Measurements from ENCODE around the gene KIF5B. TPM values are rescaled to one million over a fixed set of nuclear protein-coding genes. Genes with fewer than 3 reads are reported as not detected.
A peak's percentile ranks its signal among the peaks of the same experiment; 100 is the strongest.

KIF5B gene
- total and polyA plus RNA-seq, 2 of the 4 experiments (the other 2 are of a cell fraction), result 33.5 to 68.5 TPM

DNA sequence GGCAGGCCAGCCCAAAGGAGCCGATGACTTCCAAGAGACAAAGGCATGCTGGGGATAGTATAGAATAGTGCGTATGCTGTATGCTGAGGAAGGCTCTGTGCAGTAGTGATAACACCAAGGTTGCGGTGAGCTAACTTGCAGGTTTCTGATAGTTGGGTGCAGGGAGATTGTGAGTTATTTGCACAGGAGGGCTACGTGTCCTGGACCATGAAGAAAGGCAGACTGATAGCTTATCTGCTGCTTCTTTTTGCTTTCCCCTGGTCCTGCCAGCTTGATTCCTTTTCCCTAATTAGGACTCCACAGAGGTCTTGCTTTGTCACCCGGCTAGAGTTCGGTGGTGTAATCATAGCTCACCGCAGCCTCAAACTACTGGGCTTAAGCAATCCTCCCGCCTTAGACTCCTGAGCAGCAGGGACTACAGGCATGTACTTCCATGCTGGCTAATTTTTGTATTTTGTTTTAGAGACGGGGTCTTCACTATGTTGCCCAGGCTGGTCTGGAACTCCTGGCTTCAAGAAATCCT is 83.6 kb downstream of the KIF5B start:
- Histone ChIP-seq H4K5ac (ENCODE audit: low read depth, low read length) (no peak overlapping the region), H2AK9ac (replicated peaks; ENCODE audit: low read depth, low read length, poor library complexity) (peak overlapping the region; percentile 42), H3K23ac (ENCODE audit: low read depth, low read length) (no peak overlapping the region), H2BK120ac (ENCODE audit: low read depth, low read length) (no peak overlapping the region), H3K27ac (ENCODE audit: insufficient read depth, low read length) (no peak overlapping the region), H3K27me3 (ENCODE audit: control insufficient read depth, insufficient read depth, low read length) (no peaks in the 10 kb centered on the region), H3K14ac (replicated peaks; ENCODE audit: low read depth, low read length) (no peak overlapping the region), H3K4me1 (ENCODE audit: control insufficient read depth, insufficient read depth, low read length) (peaks cover 3% of the 10 kb centered on the region), H3K56ac (ENCODE audit: extremely low read depth, insufficient read depth, low read length) (no peak overlapping the region), H3K9me3 (ENCODE audit: control insufficient read depth, insufficient read depth, low read length) (no peaks in the 10 kb centered on the region), H3K9me1 (ENCODE audit: insufficient read depth, low read length) (peaks cover 7% of the 10 kb centered on the region; the same call in 1 of the 2 replicates), H3K36me3 (ENCODE audit: control insufficient read depth, insufficient read depth, low read length) (no peaks in the 10 kb centered on the region), H2BK5ac (ENCODE audit: low read depth, low read length, poor library complexity, severe bottlenecking) (no peak overlapping the region), H2BK15ac (ENCODE audit: low read depth, low read length) (no peak overlapping the region), H3K9ac (ENCODE audit: low read depth, low read length) (no peak overlapping the region), H3K18ac (ENCODE audit: low read depth, low read length) (no peak overlapping the region), H2AFZ (replicated peaks; ENCODE audit: low read length, poor library complexity) (no peak overlapping the region), H4K20me1 (ENCODE audit: insufficient read depth, low read length) (no peaks in the 10 kb centered on the region), H3K4me2 (ENCODE audit: low read depth, low read length) (no peak overlapping the region), H3K79me1 (ENCODE audit: low read depth in 1 of 2, low read length in 2 of 2) (no peaks in the 10 kb centered on the region), H3K4me3 (ENCODE audit: insufficient read depth, low read depth, low read length) (no peak overlapping the region), H4K8ac (ENCODE audit: low read depth in 2 of 2, low read length in 2 of 2) (no peak overlapping the region), H2BK20ac (ENCODE audit: low read depth, low read length) (no peak overlapping the region), H4K91ac (ENCODE audit: insufficient read depth, low read depth, low read length) (no peak overlapping the region), H3K4ac (ENCODE audit: low read depth, low read length) (no peak overlapping the region), H2AK5ac (ENCODE audit: low read depth, low read length) (no peak overlapping the region)
- dilution Hi-C loops (cut with HindIII; ENCODE audit: low sequenced_read_pairs, unreplicated experiment), result no loop called here
- ATAC-seq (ENCODE audit: low read depth) (no peak), DNase-seq (no peak)
- no TSS peak for BruUV-seq (replicated peaks)
- ChIA-PET CTCF (no interaction called here), POLR2A (ENCODE audit: unreplicated experiment) (no interaction called here)
- TF ChIP-seq, protein P1, sequence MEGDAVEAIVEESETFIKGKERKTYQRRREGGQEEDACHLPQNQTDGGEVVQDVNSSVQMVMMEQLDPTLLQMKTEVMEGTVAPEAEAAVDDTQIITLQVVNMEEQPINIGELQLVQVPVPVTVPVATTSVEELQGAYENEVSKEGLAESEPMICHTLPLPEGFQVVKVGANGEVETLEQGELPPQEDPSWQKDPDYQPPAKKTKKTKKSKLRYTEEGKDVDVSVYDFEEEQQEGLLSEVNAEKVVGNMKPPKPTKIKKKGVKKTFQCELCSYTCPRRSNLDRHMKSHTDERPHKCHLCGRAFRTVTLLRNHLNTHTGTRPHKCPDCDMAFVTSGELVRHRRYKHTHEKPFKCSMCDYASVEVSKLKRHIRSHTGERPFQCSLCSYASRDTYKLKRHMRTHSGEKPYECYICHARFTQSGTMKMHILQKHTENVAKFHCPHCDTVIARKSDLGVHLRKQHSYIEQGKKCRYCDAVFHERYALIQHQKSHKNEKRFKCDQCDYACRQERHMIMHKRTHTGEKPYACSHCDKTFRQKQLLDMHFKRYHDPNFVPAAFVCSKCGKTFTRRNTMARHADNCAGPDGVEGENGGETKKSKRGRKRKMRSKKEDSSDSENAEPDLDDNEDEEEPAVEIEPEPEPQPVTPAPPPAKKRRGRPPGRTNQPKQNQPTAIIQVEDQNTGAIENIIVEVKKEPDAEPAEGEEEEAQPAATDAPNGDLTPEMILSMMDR (conservative IDR thresholded peaks at IDR 0.05; ENCODE audit: low read depth, low read length), result no peak
- TF ChIP-seq SMC3 (IDR thresholded peaks at IDR 0.05; ENCODE audit: low read depth, low read length), result no peak
- TF ChIP-seq, protein P2, sequence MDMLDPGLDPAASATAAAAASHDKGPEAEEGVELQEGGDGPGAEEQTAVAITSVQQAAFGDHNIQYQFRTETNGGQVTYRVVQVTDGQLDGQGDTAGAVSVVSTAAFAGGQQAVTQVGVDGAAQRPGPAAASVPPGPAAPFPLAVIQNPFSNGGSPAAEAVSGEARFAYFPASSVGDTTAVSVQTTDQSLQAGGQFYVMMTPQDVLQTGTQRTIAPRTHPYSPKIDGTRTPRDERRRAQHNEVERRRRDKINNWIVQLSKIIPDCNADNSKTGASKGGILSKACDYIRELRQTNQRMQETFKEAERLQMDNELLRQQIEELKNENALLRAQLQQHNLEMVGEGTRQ (IDR thresholded peaks at IDR 0.05; ENCODE audit: low read depth, low read length), result no peak
- TF ChIP-seq, protein P3, sequence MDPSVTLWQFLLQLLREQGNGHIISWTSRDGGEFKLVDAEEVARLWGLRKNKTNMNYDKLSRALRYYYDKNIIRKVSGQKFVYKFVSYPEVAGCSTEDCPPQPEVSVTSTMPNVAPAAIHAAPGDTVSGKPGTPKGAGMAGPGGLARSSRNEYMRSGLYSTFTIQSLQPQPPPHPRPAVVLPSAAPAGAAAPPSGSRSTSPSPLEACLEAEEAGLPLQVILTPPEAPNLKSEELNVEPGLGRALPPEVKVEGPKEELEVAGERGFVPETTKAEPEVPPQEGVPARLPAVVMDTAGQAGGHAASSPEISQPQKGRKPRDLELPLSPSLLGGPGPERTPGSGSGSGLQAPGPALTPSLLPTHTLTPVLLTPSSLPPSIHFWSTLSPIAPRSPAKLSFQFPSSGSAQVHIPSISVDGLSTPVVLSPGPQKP (IDR thresholded peaks at IDR 0.05; ENCODE audit: borderline replicate concordance, low read depth, low read length), result no peak
- no peak for TF ChIP-seq MAFK (IDR thresholded peaks at IDR 0.05; ENCODE audit: low read depth, low read length)
- TF ChIP-seq CEBPB (IDR thresholded peaks at IDR 0.05; ENCODE audit: low read depth, low read length), result no peak
- TF ChIP-seq RFX5 (IDR thresholded peaks at IDR 0.05; ENCODE audit: low read depth, low read length), result no peak
- TF ChIP-seq RAD21 (IDR thresholded peaks at IDR 0.05; ENCODE audit: low read length), result no peak
- no peak for TF ChIP-seq BHLHE40 (IDR thresholded peaks at IDR 0.05; ENCODE audit: low read depth, low read length)
- no peak for TF ChIP-seq RCOR1 (IDR thresholded peaks at IDR 0.05; ENCODE audit: insufficient replicate concordance, low read length)
- no peak for TF ChIP-seq MAZ (IDR thresholded peaks at IDR 0.05; ENCODE audit: borderline replicate concordance, low read depth, low read length)
- no peak for TF ChIP-seq POLR2A (IDR thresholded peaks at IDR 0.05; ENCODE audit: low read depth, low read length)
- TF ChIP-seq CHD1 (IDR thresholded peaks at IDR 0.05; ENCODE audit: low read depth, low read length), result no peak
- no peak for TF ChIP-seq MXI1 (IDR thresholded peaks at IDR 0.05; ENCODE audit: borderline replicate concordance, low read depth, low read length)
- TF ChIP-seq FOS (IDR thresholded peaks at IDR 0.05; ENCODE audit: low read depth, low read length), result no peak
- no peak for TF ChIP-seq NFE2L2 (IDR thresholded peaks at IDR 0.05; ENCODE audit: low read depth, low read length)
- in situ Hi-C loops (cut with MboI; ENCODE audit: low sequenced_read_pairs), result no loop called here
- WGBS, 2 experiments (ENCODE audit: extremely low coverage in 2 of 2, insufficient read length in 1 of 2), result 92% methylated on average over 4 of the region's 9 CpGs; no CpG with 5 or more reads in 1 of the 2 experiments
- intact Hi-C loops (cut with micrococcal nuclease), result no loop called here
